Liver (tissue), 9 donors: Measurements from ENCODE around the gene AGTR2. TPM values are rescaled to one million over a fixed set of nuclear protein-coding genes. Genes with fewer than 3 reads are reported as not detected.
"Not testable (repeated sequence)": the region's sequence is repeated elsewhere in the genome, so short reads cannot be mapped to it uniquely, and the experiment has no call there.

ENCODE experiments used
- DNase-seq: peaks from one replicate; pipeline ENCODE4 v3.0.0-alpha.2; 2017; ENCODE audit warnings: low spot score
- H3K27ac ChIP-seq, 2 donors: one replicate each; pipeline ENCODE4 v1.7.0; 2013; ENCODE audit warnings: inconsistent platforms in 2 of 2, low read length in 2 of 2, control low read depth in 1 of 2, low read depth in 1 of 2, mild to moderate bottlenecking in 1 of 2
- H3K27me3 ChIP-seq, 4 donors: one replicate each; pipeline versions ENCODE4 v1.6.1 to v1.7.0; 2013; ENCODE audit warnings: low read length in 3 of 4, inconsistent platforms in 1 of 4, mild to moderate bottlenecking in 1 of 4, moderate library complexity in 1 of 4; ENCODE audit not compliant: control insufficient read depth in 4 of 4, insufficient read depth in 4 of 4
- H3K36me3 ChIP-seq, 4 donors: one replicate each; pipeline versions ENCODE4 v1.6.1 to v1.7.0; 2013; ENCODE audit warnings: low read length in 3 of 4, mild to moderate bottlenecking in 3 of 4, low read depth in 1 of 4, moderate library complexity in 1 of 4; ENCODE audit not compliant: control insufficient read depth in 4 of 4, insufficient read depth in 3 of 4
- H3K4me1 ChIP-seq, 4 donors: one replicate each; pipeline versions ENCODE4 v1.6.1 to v1.7.0; 2013; ENCODE audit warnings: low read length in 3 of 4, mild to moderate bottlenecking in 3 of 4, moderate library complexity in 1 of 4; ENCODE audit not compliant: control insufficient read depth in 4 of 4, insufficient read depth in 4 of 4
- H3K4me3 ChIP-seq, 3 donors: one replicate each; pipeline versions ENCODE4 v1.6.1 to v1.7.0; 2013; ENCODE audit warnings: low read length in 3 of 3, control low read depth in 1 of 3, low read depth in 1 of 3, mild to moderate bottlenecking in 1 of 3
- H3K9ac ChIP-seq, 2 donors: one replicate each; pipeline ENCODE4 v1.7.0; 2013; ENCODE audit warnings: low read length in 2 of 2, mild to moderate bottlenecking in 2 of 2, moderate library complexity in 2 of 2, control low read depth in 1 of 2, low read depth in 1 of 2
- H3K9me3 ChIP-seq, 4 donors: one replicate each; pipeline versions ENCODE4 v1.6.1 to v1.7.0; 2013; ENCODE audit warnings: low read length in 3 of 4; ENCODE audit not compliant: control insufficient read depth in 4 of 4
- ATF3 ChIP-seq: IDR thresholded peaks from 2 replicates; pipeline ENCODE4 v1.6.1; 2016; ENCODE audit warnings: antibody characterized with exemption
- FOXA1 ChIP-seq: IDR thresholded peaks from 2 replicates; pipeline ENCODE4 v1.6.1; 2016; ENCODE audit warnings: antibody characterized with exemption
- GABPA ChIP-seq, 2 donors: IDR thresholded peaks in 1 of 2; conservative IDR thresholded peaks in 1 of 2; 2 replicates each; pipeline ENCODE4 v1.6.1; 2016; ENCODE audit warnings: antibody characterized with exemption in 2 of 2, mild to moderate bottlenecking in 1 of 2, moderate library complexity in 1 of 2
- JUND ChIP-seq, 2 donors: IDR thresholded peaks; 2 replicates each; pipeline ENCODE4 v1.6.1; 2016; ENCODE audit warnings: antibody characterized with exemption in 2 of 2
- NR2F2 ChIP-seq: IDR thresholded peaks from 2 replicates; pipeline ENCODE4 v1.6.1; 2016; ENCODE audit warnings: antibody characterized with exemption
- RAD21 ChIP-seq, 2 donors: IDR thresholded peaks; 2 replicates each; pipeline ENCODE4 v1.6.1; 2016; ENCODE audit warnings: antibody characterized with exemption in 2 of 2, mild to moderate bottlenecking in 2 of 2
- TAF1 ChIP-seq: conservative IDR thresholded peaks from 2 replicates; pipeline ENCODE4 v1.6.1; 2016; ENCODE audit warnings: antibody characterized with exemption, mild to moderate bottlenecking
- WGBS: extraction: QIAGEN DNeasy Blood & Tissue Kit; methylation state at CpG from one replicate; pipeline ENCODE4 v1.1.7; 2013; 5-methylcytosine and 5-hydroxymethylcytosine counted together
- polyA plus RNA-seq, 2 donors: library from polyadenylated mRNA; stranded (reverse) in 1 of 2; unstranded in 1 of 2; fragments of 200-250 nt in 1 of 2; fragments of >200 nt in 1 of 2; fragmentation: Nextera tagmentation in 1 of 2; extraction: Ambion mirVana in 1 of 2; gene quantifications; one replicate each; pipeline versions ENCODE4 v1.2.1 to v1.2.3, GENCODE V29; 2013 to 2015
- total RNA-seq, 2 donors: library from RNA; depleted of rRNA; stranded (reverse); fragments of >200 nt; gene quantifications; one replicate each; pipeline ENCODE4 v1.2.3, GENCODE V29; 2014
- TF ChIP-seq, protein P1 (sequence below): fragments of 150-350 bp; IDR thresholded peaks from 2 replicates; pipeline ENCODE4 v1.5.1; 2017; ENCODE audit warnings: improper control_type of control experiment, low read depth, low read length; ENCODE audit not compliant: missing input control
- donor health status: healthy.
- donor health status: healthy.
- donor health status: healthy.
- donor health status: healthy.
- donor health status: healthy.

AGTR2 gene
- total and polyA plus RNA-seq, 4 donors, result 0.05 TPM; not detected in 3

GRCh38 chrX:116204932-116205331 lies 34.4 kb downstream of the AGTR2 start:
- 0% methylated on average over 3 of the region's 3 CpGs for WGBS
- no peak overlapping the region for H3K9ac ChIP-seq
- TF ChIP-seq RAD21 (IDR thresholded peaks at IDR 0.05), result peak; percentile 69 to 82
- no peak for TF ChIP-seq ATF3
- no peak for TF ChIP-seq NR2F2
- TF ChIP-seq FOXA1, result no peak
- no peak for TF ChIP-seq GABPA (IDR thresholded peaks at IDR 0.05 in 1 of 2, conservative IDR thresholded peaks at IDR 0.05 in 1 of 2)
- no peak for TF ChIP-seq JUND (IDR thresholded peaks at IDR 0.05)
- TF ChIP-seq, protein P1, sequence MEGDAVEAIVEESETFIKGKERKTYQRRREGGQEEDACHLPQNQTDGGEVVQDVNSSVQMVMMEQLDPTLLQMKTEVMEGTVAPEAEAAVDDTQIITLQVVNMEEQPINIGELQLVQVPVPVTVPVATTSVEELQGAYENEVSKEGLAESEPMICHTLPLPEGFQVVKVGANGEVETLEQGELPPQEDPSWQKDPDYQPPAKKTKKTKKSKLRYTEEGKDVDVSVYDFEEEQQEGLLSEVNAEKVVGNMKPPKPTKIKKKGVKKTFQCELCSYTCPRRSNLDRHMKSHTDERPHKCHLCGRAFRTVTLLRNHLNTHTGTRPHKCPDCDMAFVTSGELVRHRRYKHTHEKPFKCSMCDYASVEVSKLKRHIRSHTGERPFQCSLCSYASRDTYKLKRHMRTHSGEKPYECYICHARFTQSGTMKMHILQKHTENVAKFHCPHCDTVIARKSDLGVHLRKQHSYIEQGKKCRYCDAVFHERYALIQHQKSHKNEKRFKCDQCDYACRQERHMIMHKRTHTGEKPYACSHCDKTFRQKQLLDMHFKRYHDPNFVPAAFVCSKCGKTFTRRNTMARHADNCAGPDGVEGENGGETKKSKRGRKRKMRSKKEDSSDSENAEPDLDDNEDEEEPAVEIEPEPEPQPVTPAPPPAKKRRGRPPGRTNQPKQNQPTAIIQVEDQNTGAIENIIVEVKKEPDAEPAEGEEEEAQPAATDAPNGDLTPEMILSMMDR, result peak; percentile 65
- H3K36me3 ChIP-seq, result no peaks in the 10 kb centered on the region
- no peak for DNase-seq
- no peak overlapping the region for H3K27ac ChIP-seq
- no peaks in the 10 kb centered on the region for H3K4me1 ChIP-seq
- no peak overlapping the region for H3K4me3 ChIP-seq
- H3K9me3 ChIP-seq, result no peaks in the 10 kb centered on the region
- peaks cover 0 to 2% (median 0%) of the 10 kb centered on the region in 4 donors for H3K27me3 ChIP-seq

DNA sequence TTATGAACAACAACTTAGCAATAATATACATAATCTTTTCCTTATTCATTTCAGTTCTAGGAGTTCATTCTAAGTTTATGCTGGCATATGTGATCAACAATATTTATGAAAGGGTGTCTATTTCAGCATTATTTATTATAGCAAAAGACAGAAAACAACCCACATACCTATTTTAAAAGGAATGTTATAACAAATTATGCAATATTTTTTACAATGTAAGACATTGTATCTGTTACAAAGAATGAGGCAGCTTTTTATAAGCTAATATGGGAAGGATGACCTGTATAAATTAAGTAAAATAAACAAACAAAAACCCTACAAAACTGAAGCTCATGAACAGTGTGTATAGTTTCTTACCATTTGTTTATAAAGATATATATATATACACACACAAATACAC lies 42.7 kb downstream of the AGTR2 start:
- Histone ChIP-seq H3K27ac (no peak overlapping the region), H3K4me1 (no peaks in the 10 kb centered on the region), H3K4me3 (no peak overlapping the region), H3K36me3 (no peaks in the 10 kb centered on the region), H3K27me3 (no peaks in the 10 kb centered on the region), H3K9me3 (no peaks in the 10 kb centered on the region), H3K9ac (no peak overlapping the region)
- no peak for DNase-seq
- no peak for TF ChIP-seq TAF1

GRCh38 chrX:116217080-116217479 lies 46.5 kb downstream of the AGTR2 start:
- not testable (repeated sequence) for H3K27me3 ChIP-seq
- WGBS, result 94% methylated on average over 2 of the region's 2 CpGs

More at GRCh38 chrX:116217080-116217479, 46.5 kb downstream of the AGTR2 start:
- H3K36me3 ChIP-seq, H3K9me3 ChIP-seq, H3K9ac ChIP-seq, DNase-seq, H3K4me1 ChIP-seq, H3K4me3 ChIP-seq, H3K27ac ChIP-seq: not testable (repeated sequence)
